HepG2 (cell line): ENCODE results near the gene MRPL27.
A peak's percentile ranks its signal among the peaks of the same experiment; 100 is the strongest.

Source experiments
- BCL6 ChIP-seq: IDR thresholded peaks from 2 replicates; pipeline ENCODE4 v1.6.1; 2016; ENCODE audit warnings: missing genetic modification reagents, missing compliant biosample characterization
- ETV6 ChIP-seq: sonication (generic); formaldehyde crosslinking; conservative IDR thresholded peaks from 2 replicates; pipeline ENCODE4 v1.4.0; 2020; ENCODE audit warnings: missing genetic modification reagents
- POLR2A ChIP-seq, 2 experiments: IDR thresholded peaks; 2 replicates each; pipeline ENCODE4 v1.6.1; 2011; ENCODE audit warnings: low read depth in 2 of 2, low read length in 2 of 2, mild to moderate bottlenecking in 1 of 2, moderate library complexity in 1 of 2; ENCODE audit not compliant: insufficient read depth in 1 of 2
- TAF15 ChIP-seq: fragments of 200-400 bp; formaldehyde crosslinking; IDR thresholded peaks from one replicate; pipeline ENCODE4 v1.6.1; 2018; ENCODE audit warnings: mild to moderate bottlenecking, low read depth, low read length; ENCODE audit not compliant: poor library complexity, severe bottlenecking
- YEATS4 ChIP-seq: sonication (generic); formaldehyde crosslinking; IDR thresholded peaks from 2 replicates; pipeline ENCODE4 v1.4.0; 2020; ENCODE audit warnings: missing genetic modification reagents, borderline replicate concordance
- ZNF501 ChIP-seq: sonication (generic); formaldehyde crosslinking; IDR thresholded peaks from 2 replicates; pipeline ENCODE4 v1.5.1; 2020; ENCODE audit warnings: mild to moderate bottlenecking, moderate library complexity, missing genetic modification reagents
- TF ChIP-seq, protein P1 (sequence below): IDR thresholded peaks from 2 replicates; pipeline ENCODE4 v1.6.1; 2016; ENCODE audit warnings: missing compliant biosample characterization, missing genetic modification reagents, borderline replicate concordance
- TF ChIP-seq, protein P2 (sequence below): sonication (generic); formaldehyde crosslinking; IDR thresholded peaks from 2 replicates; pipeline ENCODE4 v1.5.0; 2020; ENCODE audit warnings: mild to moderate bottlenecking, missing genetic modification reagents, moderate library complexity

DNA sequence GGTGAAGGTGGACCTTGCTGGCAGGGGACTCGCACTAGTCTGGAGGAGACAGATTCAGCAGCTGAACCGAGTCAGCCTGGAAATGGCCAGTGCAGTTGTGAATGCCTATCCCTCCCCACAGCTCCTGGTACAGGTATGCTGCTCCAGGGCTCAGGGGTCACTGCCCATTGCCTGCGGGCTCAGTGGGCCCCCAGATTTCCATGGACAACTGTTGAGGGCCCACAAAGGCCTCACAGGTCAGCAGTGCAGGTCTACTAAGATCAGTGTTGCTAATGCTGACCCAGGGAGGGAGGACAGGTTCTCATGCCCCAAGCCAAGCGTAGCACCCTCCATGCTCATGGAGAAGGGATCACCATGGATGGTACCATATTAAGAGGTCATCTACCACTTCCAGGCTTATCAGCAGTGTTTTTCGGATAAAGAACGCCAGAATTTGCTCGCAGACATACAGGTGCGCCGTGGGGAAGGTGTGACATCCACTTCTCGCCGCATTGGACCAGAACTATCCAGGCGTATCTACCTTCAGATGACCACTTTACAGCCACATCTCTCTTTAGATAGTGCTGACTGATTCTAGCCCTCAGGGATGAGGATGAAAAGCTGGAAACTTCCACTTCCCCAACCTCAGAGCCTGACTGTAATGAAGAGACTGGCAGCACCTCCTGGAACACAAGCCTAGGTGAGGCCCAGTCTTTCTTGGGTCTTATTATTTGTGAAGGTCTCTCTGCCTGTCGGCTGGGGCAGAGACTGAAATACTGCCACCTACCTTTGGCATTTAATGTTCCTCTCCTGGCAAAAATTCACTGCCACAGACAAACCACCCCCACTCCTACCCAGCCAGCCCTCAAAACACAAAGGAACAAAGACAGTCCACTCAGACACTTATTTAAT is 7.6 kb upstream of the MRPL27 start:
- TF ChIP-seq BCL6 (CRISPR knock-in tag), result no peak
- TF ChIP-seq TAF15, result no peak
- TF ChIP-seq, protein P1, sequence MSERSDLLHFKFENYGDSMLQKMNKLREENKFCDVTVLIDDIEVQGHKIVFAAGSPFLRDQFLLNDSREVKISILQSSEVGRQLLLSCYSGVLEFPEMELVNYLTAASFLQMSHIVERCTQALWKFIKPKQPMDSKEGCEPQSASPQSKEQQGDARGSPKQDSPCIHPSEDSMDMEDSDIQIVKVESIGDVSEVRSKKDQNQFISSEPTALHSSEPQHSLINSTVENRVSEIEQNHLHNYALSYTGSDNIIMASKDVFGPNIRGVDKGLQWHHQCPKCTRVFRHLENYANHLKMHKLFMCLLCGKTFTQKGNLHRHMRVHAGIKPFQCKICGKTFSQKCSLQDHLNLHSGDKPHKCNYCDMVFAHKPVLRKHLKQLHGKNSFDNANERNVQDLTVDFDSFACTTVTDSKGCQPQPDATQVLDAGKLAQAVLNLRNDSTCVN (CRISPR knock-in tag), result no peak
- TF ChIP-seq YEATS4 (CRISPR knock-in tag), result no peak
- no peak for TF ChIP-seq ZNF501
- TF ChIP-seq POLR2A (IDR thresholded peaks at IDR 0.05; ENCODE audit: insufficient read depth in 1 of 2, low read depth in 2 of 2, low read length in 2 of 2), result peak in 1 of 2 experiments; percentile 60; a peak in 3 of 4 replicates
- no peak for TF ChIP-seq ETV6 (CRISPR knock-in tag)
- TF ChIP-seq, protein P2, sequence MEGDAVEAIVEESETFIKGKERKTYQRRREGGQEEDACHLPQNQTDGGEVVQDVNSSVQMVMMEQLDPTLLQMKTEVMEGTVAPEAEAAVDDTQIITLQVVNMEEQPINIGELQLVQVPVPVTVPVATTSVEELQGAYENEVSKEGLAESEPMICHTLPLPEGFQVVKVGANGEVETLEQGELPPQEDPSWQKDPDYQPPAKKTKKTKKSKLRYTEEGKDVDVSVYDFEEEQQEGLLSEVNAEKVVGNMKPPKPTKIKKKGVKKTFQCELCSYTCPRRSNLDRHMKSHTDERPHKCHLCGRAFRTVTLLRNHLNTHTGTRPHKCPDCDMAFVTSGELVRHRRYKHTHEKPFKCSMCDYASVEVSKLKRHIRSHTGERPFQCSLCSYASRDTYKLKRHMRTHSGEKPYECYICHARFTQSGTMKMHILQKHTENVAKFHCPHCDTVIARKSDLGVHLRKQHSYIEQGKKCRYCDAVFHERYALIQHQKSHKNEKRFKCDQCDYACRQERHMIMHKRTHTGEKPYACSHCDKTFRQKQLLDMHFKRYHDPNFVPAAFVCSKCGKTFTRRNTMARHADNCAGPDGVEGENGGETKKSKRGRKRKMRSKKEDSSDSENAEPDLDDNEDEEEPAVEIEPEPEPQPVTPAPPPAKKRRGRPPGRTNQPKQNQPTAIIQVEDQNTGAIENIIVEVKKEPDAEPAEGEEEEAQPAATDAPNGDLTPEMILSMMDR (CRISPR knock-in tag), result peak; percentile 27; the same call in 1 of the 2 replicates
